SK-N-SH treated with all-trans-retinoic acid at 6 μM for 48 hours (cell line): ENCODE measurements around the gene IL23R.

Experiments
- ARNTL ChIP-seq: fragments of 450-650 bp; formaldehyde crosslinking; IDR thresholded peaks from 2 replicates; pipeline ENCODE4 v1.5.0; 2020; ENCODE audit warnings: low read depth, mild to moderate bottlenecking, moderate library complexity, borderline replicate concordance
- BACH2 ChIP-seq: fragments of 250-450 bp; sonication (Bioruptor Pico); IDR thresholded peaks from 2 replicates; pipeline ENCODE4 v1.9.0; 2021; ENCODE audit warnings: mild to moderate bottlenecking, borderline replicate concordance
- ISL1 ChIP-seq: fragments of 250-450 bp; sonication (Bioruptor Pico); IDR thresholded peaks from 2 replicates; pipeline ENCODE4 v2.1.2; 2022; ENCODE audit warnings: mild to moderate bottlenecking, moderate library complexity
- PPARA ChIP-seq: fragments of 250-450 bp; sonication (Bioruptor Pico); IDR thresholded peaks from 2 replicates; pipeline ENCODE4 v1.5.0; 2020; ENCODE audit warnings: mild to moderate bottlenecking, borderline replicate concordance
- RARB ChIP-seq: fragments of 250-450 bp; sonication (Bioruptor Pico); IDR thresholded peaks from 2 replicates; pipeline ENCODE4 v1.8.0; 2021; ENCODE audit warnings: mild to moderate bottlenecking, moderate library complexity
- TCF4 ChIP-seq: fragments of 250-450 bp; sonication (Bioruptor Pico); IDR thresholded peaks from 2 replicates; pipeline ENCODE4 v1.8.0; 2021; ENCODE audit warnings: mild to moderate bottlenecking, moderate library complexity, borderline replicate concordance
- ZC3H10 ChIP-seq: fragments of 250-450 bp; sonication (Bioruptor Pico); IDR thresholded peaks from 2 replicates; pipeline ENCODE4 v1.5.1; 2021; ENCODE audit warnings: mild to moderate bottlenecking, moderate library complexity
- ZFP3 ChIP-seq: fragments of 250-450 bp; sonication (Bioruptor Pico); IDR thresholded peaks from 2 replicates; pipeline ENCODE4 v1.5.0; 2020; ENCODE audit warnings: mild to moderate bottlenecking, moderate library complexity
- TF ChIP-seq, protein P1 (sequence below): fragments of 250-450 bp; sonication (Bioruptor Pico); IDR thresholded peaks from 2 replicates; pipeline ENCODE4 v1.8.0; 2020; ENCODE audit warnings: mild to moderate bottlenecking, moderate library complexity, borderline replicate concordance
- TF ChIP-seq, protein P2 (sequence below): fragments of 250-450 bp; sonication (Bioruptor Pico); IDR thresholded peaks from 2 replicates; pipeline ENCODE4 v1.5.0; 2020; ENCODE audit warnings: mild to moderate bottlenecking, moderate library complexity

DNA sequence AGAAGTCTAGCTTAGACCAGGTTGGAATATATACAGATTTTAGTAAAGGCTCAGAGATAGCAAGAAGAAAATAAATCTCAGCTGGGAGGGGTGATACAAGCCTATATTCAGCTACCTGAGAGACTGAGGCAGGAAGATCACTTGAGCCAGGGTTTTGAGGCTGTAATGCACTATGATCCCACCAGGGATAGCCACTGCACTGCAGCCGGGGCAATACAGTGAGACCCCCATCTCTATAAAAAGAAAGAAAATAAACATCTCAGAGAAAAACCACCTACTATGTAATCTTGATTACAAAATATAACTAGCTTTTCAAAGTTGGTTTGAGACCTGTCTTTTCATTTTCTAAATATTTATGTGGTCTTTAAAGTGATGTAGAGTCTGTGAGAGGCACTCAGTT is 47.7 kb downstream of the IL23R start:
- TF ChIP-seq ARNTL (CRISPR knock-in tag), result no peak
- TF ChIP-seq RARB (CRISPR knock-in tag), result no peak
- no peak for TF ChIP-seq ZFP3 (CRISPR knock-in tag)
- no peak for TF ChIP-seq BACH2 (CRISPR knock-in tag)
- TF ChIP-seq, protein P1, sequence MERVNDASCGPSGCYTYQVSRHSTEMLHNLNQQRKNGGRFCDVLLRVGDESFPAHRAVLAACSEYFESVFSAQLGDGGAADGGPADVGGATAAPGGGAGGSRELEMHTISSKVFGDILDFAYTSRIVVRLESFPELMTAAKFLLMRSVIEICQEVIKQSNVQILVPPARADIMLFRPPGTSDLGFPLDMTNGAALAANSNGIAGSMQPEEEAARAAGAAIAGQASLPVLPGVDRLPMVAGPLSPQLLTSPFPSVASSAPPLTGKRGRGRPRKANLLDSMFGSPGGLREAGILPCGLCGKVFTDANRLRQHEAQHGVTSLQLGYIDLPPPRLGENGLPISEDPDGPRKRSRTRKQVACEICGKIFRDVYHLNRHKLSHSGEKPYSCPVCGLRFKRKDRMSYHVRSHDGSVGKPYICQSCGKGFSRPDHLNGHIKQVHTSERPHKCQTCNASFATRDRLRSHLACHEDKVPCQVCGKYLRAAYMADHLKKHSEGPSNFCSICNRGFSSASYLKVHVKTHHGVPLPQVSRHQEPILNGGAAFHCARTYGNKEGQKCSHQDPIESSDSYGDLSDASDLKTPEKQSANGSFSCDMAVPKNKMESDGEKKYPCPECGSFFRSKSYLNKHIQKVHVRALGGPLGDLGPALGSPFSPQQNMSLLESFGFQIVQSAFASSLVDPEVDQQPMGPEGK (CRISPR knock-in tag), result no peak
- TF ChIP-seq ZC3H10, result no peak
- TF ChIP-seq, protein P2, sequence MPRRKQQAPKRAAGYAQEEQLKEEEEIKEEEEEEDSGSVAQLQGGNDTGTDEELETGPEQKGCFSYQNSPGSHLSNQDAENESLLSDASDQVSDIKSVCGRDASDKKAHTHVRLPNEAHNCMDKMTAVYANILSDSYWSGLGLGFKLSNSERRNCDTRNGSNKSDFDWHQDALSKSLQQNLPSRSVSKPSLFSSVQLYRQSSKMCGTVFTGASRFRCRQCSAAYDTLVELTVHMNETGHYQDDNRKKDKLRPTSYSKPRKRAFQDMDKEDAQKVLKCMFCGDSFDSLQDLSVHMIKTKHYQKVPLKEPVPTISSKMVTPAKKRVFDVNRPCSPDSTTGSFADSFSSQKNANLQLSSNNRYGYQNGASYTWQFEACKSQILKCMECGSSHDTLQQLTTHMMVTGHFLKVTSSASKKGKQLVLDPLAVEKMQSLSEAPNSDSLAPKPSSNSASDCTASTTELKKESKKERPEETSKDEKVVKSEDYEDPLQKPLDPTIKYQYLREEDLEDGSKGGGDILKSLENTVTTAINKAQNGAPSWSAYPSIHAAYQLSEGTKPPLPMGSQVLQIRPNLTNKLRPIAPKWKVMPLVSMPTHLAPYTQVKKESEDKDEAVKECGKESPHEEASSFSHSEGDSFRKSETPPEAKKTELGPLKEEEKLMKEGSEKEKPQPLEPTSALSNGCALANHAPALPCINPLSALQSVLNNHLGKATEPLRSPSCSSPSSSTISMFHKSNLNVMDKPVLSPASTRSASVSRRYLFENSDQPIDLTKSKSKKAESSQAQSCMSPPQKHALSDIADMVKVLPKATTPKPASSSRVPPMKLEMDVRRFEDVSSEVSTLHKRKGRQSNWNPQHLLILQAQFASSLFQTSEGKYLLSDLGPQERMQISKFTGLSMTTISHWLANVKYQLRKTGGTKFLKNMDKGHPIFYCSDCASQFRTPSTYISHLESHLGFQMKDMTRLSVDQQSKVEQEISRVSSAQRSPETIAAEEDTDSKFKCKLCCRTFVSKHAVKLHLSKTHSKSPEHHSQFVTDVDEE (CRISPR knock-in tag), result no peak
- TF ChIP-seq ISL1 (CRISPR knock-in tag), result no peak
- no peak for TF ChIP-seq TCF4 (CRISPR knock-in tag)
- no peak for TF ChIP-seq PPARA (CRISPR knock-in tag)
